ENCODE data around the gene RAI14.

- TF ChIP-seq CTCF (IDR thresholded peaks at IDR 0.05) (no peak), POLR2A (IDR thresholded peaks at IDR 0.05) (no peak)
These were observed 35.9 kb upstream of the RAI14 start for GRCh38 chr5:34620185-34620584.

All from heart left ventricle (tissue), 13 donors.